Melanocyte of skin (primary cell): ENCODE results near the gene TMEM86A. TPM values are rescaled to one million over a fixed set of nuclear protein-coding genes. Genes with fewer than 3 reads are reported as not detected.

Source experiments
- total RNA-seq, 2 donors: library from RNA; depleted of rRNA; stranded (reverse); fragments of >200 nt; gene quantifications; 2 replicates each; pipeline ENCODE4 v1.2.3, GENCODE V29; 2012

Gene TMEM86A
- 1 to 10 TPM in 1 of 2 donors, under 1 TPM in 1; 1.00 to 3.8 TPM for total RNA-seq

GRCh38 chr11:18698341-18699268 is at the start of gene TMEM86A:
Gene TMEM86A (plus strand): TSS chr11:18698779. CDS start chr11:18698887, 108 bp downstream.

GRCh38 chr11:18726040-18726439 is 27.5 kb downstream of the TMEM86A start, which contains the start of gene IGSF22:
Gene IGSF22 (minus strand): TSS chr11:18726188. CDS start chr11:18724236, 1,952 bp downstream.

Other genes starting within 250 kb of the TMEM86A start
- gene LDHAL6A, start 242.9 kb upstream of the TMEM86A start, total RNA-seq: not detected
- gene TSG101, start 171.8 kb upstream of the TMEM86A start, total RNA-seq: 10 to 100 TPM; 57.5 to 70.6 TPM
- gene UEVLD, start 110.0 kb upstream of the TMEM86A start, total RNA-seq: 10 to 100 TPM; 33.3 to 35.1 TPM
- 1 to 10 TPM in 1 of 2 donors, not detected in 1; 1.3 TPM for gene MISFA, start 99.0 kb upstream of the TMEM86A start, total RNA-seq
- 10 to 100 TPM; 16.2 to 17.3 TPM for gene SPTY2D1, start 64.4 kb upstream of the TMEM86A start, total RNA-seq
- gene IGSF22, start 27.4 kb downstream of the TMEM86A start, total RNA-seq: under 1 TPM; under 0.01 to 1.00 TPM
- gene PTPN5, start 93.0 kb downstream of the TMEM86A start, total RNA-seq: not detected
- not detected for gene MRGPRX1, start 240.6 kb downstream of the TMEM86A start, total RNA-seq